Measurements from ENCODE around the gene SPATA4.
A peak's percentile ranks its signal among the peaks of the same experiment; 100 is the strongest.

SPATA4 gene

GRCh38 chr4:176149680-176150355, 45.6 kb downstream of the SPATA4 start:
- H3K27ac ChIP-seq: 0 out of 2 replicates have a peak overlapping the region, but pooled peaks have one; percentile 26
- H3K36me3 ChIP-seq (ENCODE audit: insufficient read depth, low read length): no peaks in the 10 kb centered on the region
- no peaks in the 10 kb centered on the region for H3K9me3 ChIP-seq (ENCODE audit: low read depth, low read length)
- DNase-seq (ENCODE audit: low read depth, low spot score): no peak
- no peak overlapping the region for H3K9ac ChIP-seq (ENCODE audit: insufficient read length)
- TF ChIP-seq EZH2 (IDR thresholded peaks at IDR 0.05) (no peak), FOXP2 (optimal IDR thresholded peaks at IDR 0.05; ENCODE audit: control extremely low read depth, extremely low read length, insufficient read depth) (no peak)
- H3K4me3 ChIP-seq: no peak overlapping the region

GRCh38 chr4:176142253-176142652, 53.1 kb downstream of the SPATA4 start:
- Histone ChIP-seq H3K9me3 (ENCODE audit: low read depth, low read length) (no peaks in the 10 kb centered on the region), H3K36me3 (ENCODE audit: insufficient read depth, low read length) (no peaks in the 10 kb centered on the region), H3K27ac (no peak overlapping the region), H3K9ac (ENCODE audit: insufficient read length) (no peak overlapping the region), H3K4me3 (no peak overlapping the region)
- TF ChIP-seq POLR2AphosphoS5 (IDR thresholded peaks at IDR 0.05; ENCODE audit: borderline replicate concordance, low read depth, low read length): no peak
- TF ChIP-seq EZH2 (IDR thresholded peaks at IDR 0.05): no peak
- no peak for TF ChIP-seq FOXP2 (optimal IDR thresholded peaks at IDR 0.05; ENCODE audit: control extremely low read depth, extremely low read length, insufficient read depth)
- no peak for DNase-seq (ENCODE audit: low read depth, low spot score)

- H3K27ac ChIP-seq: no peak overlapping the region
These were observed 55.9 kb downstream of the SPATA4 start for GRCh38 chr4:176139518-176139917.

GRCh38 chr4:176137631-176138030, 57.8 kb downstream of the SPATA4 start:
- DNase-seq (ENCODE audit: low read depth, low spot score): no peak
- TF ChIP-seq FOXP2 (optimal IDR thresholded peaks at IDR 0.05; ENCODE audit: control extremely low read depth, extremely low read length, insufficient read depth) (no peak), EZH2 (IDR thresholded peaks at IDR 0.05) (no peak), POLR2AphosphoS5 (IDR thresholded peaks at IDR 0.05; ENCODE audit: borderline replicate concordance, low read depth, low read length) (no peak)

More at GRCh38 chr4:176139518-176139917, 55.9 kb downstream of the SPATA4 start:
- Histone ChIP-seq H3K36me3 (ENCODE audit: insufficient read depth, low read length) (no peaks in the 10 kb centered on the region), H3K9ac (ENCODE audit: insufficient read length) (no peak overlapping the region), H3K4me3 (no peak overlapping the region), H3K9me3 (ENCODE audit: low read depth, low read length) (no peaks in the 10 kb centered on the region)
- DNase-seq (ENCODE audit: low read depth, low spot score): no peak
- TF ChIP-seq EZH2 (IDR thresholded peaks at IDR 0.05): no peak
- no peak for TF ChIP-seq FOXP2 (optimal IDR thresholded peaks at IDR 0.05; ENCODE audit: control extremely low read depth, extremely low read length, insufficient read depth)
- TF ChIP-seq POLR2AphosphoS5 (IDR thresholded peaks at IDR 0.05; ENCODE audit: borderline replicate concordance, low read depth, low read length): no peak

GRCh38 chr4:176134670-176135069, 60.7 kb downstream of the SPATA4 start:
- no peak overlapping the region for H3K4me3 ChIP-seq
- TF ChIP-seq EZH2 (IDR thresholded peaks at IDR 0.05): no peak
- no peak for TF ChIP-seq POLR2AphosphoS5 (IDR thresholded peaks at IDR 0.05; ENCODE audit: borderline replicate concordance, low read depth, low read length)
- TF ChIP-seq FOXP2 (optimal IDR thresholded peaks at IDR 0.05; ENCODE audit: control extremely low read depth, extremely low read length, insufficient read depth): no peak
- no peak overlapping the region for H3K9ac ChIP-seq (ENCODE audit: insufficient read length)
- H3K9me3 ChIP-seq (ENCODE audit: low read depth, low read length): no peaks in the 10 kb centered on the region
- no peaks in the 10 kb centered on the region for H3K36me3 ChIP-seq (ENCODE audit: insufficient read depth, low read length)
- DNase-seq (ENCODE audit: low read depth, low spot score): no peak
- no peak overlapping the region for H3K27ac ChIP-seq

More at GRCh38 chr4:176137631-176138030, 57.8 kb downstream of the SPATA4 start:
- Histone ChIP-seq H3K36me3 (ENCODE audit: insufficient read depth, low read length) (no peaks in the 10 kb centered on the region), H3K4me3 (no peak overlapping the region), H3K27ac (no peak overlapping the region), H3K9ac (ENCODE audit: insufficient read length) (no peak overlapping the region), H3K9me3 (ENCODE audit: low read depth, low read length) (no peaks in the 10 kb centered on the region)
